Panc1 (cell line): ENCODE measurements around the gene ZFP36L2.

ENCODE experiments used
- POLR2AphosphoS5 ChIP-seq: IDR thresholded peaks from 2 replicates; pipeline ENCODE4 v1.6.1; 2012; ENCODE audit warnings: mild to moderate bottlenecking, low read depth, low read length, moderate library complexity
- SIN3A ChIP-seq: IDR thresholded peaks from 2 replicates; pipeline ENCODE4 v1.6.1; 2012; ENCODE audit warnings: low read depth, mild to moderate bottlenecking, low read length, moderate library complexity, borderline replicate concordance; ENCODE audit not compliant: insufficient read depth
- TCF7L2 ChIP-seq: IDR thresholded peaks from 2 replicates; pipeline ENCODE4 v1.6.1; 2011; ENCODE audit warnings: mild to moderate bottlenecking, low read depth, low read length, inconsistent platforms
- TF ChIP-seq, protein P1 (sequence below): fragments of 450-650 bp; IDR thresholded peaks from 2 replicates; pipeline ENCODE4 v1.5.1; 2017; ENCODE audit warnings: mild to moderate bottlenecking
- TF ChIP-seq, protein P2 (sequence below), 2 experiments: IDR thresholded peaks; 2 replicates each; pipeline ENCODE4 v1.6.1; 2011 to 2012; ENCODE audit warnings: low read depth in 2 of 2, control low read depth in 1 of 2, low read length in 1 of 2, mild to moderate bottlenecking in 1 of 2, moderate library complexity in 1 of 2; ENCODE audit not compliant: insufficient read depth in 1 of 2

DNA sequence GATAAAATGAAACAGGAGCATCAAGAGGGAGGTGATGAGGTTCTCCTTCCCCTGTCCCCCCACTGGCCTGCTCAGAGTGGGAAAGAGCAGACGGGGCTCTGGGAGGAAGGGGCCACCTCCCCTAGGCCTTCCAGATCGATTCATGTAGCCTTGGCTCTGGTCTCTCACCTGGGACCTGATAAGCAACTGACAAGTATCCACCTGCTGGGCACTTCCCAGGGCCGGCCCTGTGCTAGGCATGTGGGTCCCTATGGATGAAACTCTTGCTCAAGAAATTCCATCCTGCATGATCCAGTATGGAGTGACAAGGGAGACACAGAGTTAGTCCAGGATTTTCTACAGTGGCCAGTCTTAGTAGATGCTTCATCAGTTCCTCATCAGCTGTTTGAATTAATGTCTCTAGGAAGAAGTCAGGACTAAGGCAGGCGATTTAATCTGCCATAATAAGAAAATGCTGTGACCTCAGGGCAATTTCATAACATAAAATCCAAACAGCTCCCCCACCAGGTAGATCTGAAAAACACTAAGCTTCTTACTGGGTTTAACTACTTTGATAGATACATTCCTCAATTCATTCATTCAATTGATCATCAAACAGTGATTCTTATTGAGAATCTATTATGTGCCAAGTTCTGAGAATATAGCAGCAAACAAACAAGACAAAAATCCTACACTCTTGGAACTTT is 44.7 kb upstream of the ZFP36L2 start:
- TF ChIP-seq, protein P1, sequence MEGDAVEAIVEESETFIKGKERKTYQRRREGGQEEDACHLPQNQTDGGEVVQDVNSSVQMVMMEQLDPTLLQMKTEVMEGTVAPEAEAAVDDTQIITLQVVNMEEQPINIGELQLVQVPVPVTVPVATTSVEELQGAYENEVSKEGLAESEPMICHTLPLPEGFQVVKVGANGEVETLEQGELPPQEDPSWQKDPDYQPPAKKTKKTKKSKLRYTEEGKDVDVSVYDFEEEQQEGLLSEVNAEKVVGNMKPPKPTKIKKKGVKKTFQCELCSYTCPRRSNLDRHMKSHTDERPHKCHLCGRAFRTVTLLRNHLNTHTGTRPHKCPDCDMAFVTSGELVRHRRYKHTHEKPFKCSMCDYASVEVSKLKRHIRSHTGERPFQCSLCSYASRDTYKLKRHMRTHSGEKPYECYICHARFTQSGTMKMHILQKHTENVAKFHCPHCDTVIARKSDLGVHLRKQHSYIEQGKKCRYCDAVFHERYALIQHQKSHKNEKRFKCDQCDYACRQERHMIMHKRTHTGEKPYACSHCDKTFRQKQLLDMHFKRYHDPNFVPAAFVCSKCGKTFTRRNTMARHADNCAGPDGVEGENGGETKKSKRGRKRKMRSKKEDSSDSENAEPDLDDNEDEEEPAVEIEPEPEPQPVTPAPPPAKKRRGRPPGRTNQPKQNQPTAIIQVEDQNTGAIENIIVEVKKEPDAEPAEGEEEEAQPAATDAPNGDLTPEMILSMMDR: no peak
- TF ChIP-seq POLR2AphosphoS5: no peak
- TF ChIP-seq SIN3A: no peak
- TF ChIP-seq, protein P2, sequence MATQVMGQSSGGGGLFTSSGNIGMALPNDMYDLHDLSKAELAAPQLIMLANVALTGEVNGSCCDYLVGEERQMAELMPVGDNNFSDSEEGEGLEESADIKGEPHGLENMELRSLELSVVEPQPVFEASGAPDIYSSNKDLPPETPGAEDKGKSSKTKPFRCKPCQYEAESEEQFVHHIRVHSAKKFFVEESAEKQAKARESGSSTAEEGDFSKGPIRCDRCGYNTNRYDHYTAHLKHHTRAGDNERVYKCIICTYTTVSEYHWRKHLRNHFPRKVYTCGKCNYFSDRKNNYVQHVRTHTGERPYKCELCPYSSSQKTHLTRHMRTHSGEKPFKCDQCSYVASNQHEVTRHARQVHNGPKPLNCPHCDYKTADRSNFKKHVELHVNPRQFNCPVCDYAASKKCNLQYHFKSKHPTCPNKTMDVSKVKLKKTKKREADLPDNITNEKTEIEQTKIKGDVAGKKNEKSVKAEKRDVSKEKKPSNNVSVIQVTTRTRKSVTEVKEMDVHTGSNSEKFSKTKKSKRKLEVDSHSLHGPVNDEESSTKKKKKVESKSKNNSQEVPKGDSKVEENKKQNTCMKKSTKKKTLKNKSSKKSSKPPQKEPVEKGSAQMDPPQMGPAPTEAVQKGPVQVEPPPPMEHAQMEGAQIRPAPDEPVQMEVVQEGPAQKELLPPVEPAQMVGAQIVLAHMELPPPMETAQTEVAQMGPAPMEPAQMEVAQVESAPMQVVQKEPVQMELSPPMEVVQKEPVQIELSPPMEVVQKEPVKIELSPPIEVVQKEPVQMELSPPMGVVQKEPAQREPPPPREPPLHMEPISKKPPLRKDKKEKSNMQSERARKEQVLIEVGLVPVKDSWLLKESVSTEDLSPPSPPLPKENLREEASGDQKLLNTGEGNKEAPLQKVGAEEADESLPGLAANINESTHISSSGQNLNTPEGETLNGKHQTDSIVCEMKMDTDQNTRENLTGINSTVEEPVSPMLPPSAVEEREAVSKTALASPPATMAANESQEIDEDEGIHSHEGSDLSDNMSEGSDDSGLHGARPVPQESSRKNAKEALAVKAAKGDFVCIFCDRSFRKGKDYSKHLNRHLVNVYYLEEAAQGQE (IDR thresholded peaks at IDR 0.05; ENCODE audit: insufficient read depth in 1 of 2, low read depth in 2 of 2, low read length in 1 of 2): no peak
- TF ChIP-seq TCF7L2: no peak
